SK-N-SH (cell line): ENCODE data around the gene STXBP6. TPM values are rescaled to one million over a fixed set of nuclear protein-coding genes. Genes with fewer than 3 reads are reported as not detected.

Experiments
- CTCF ChIA-PET: fragments of 300-600, 350-600 bp; formaldehyde crosslinking; extraction: SDS; loops from one replicate; lab custom pipeline; 2021; lab: Yijun Ruan, JAX
- POLR2A ChIA-PET: fragments of 350-600 bp; sonication (Branson Sonifier 250); formaldehyde crosslinking; extraction: SDS; loops from one replicate; lab custom pipeline; 2020; ENCODE audit warnings: antibody characterized with exemption, inconsistent platforms; lab: Yijun Ruan, JAX
- DNase-seq: peaks from one replicate; pipeline ENCODE4 v3.0.0; 2012
- H2AFZ ChIP-seq: fragments of 200-600 bp; sonication (generic); 2 replicates; pipeline ENCODE4 v1.8.1; 2016; ENCODE audit warnings: antibody characterized with exemption, mild to moderate bottlenecking, low read depth
- H3F3A ChIP-seq: fragments of 200-600 bp; sonication (generic); replicated peaks from 2 replicates; pipeline ENCODE3; 2016; ENCODE audit warnings: antibody characterized with exemption, mild to moderate bottlenecking; ENCODE audit not compliant: insufficient read depth
- H3K27ac ChIP-seq, 2 experiments: fragments of 200-500 bp in 1 of 2; fragments of 200-600 bp in 1 of 2; sonication (Bioruptor generic) in 1 of 2; sonication (generic), shearing (Covaris generic) in 1 of 2; 2 replicates each; pipeline versions ENCODE4 v1.5.1 to v1.6.1; 2014 to 2016; ENCODE audit warnings: low read depth in 2 of 2, inconsistent platforms in 1 of 2, low read length in 1 of 2, mild to moderate bottlenecking in 1 of 2, mixed read lengths in 1 of 2
- H3K27me3 ChIP-seq: fragments of 200-600 bp; sonication (generic), shearing (Covaris generic); 2 replicates; pipeline ENCODE4 v1.6.1; 2016; ENCODE audit warnings: mixed run types; ENCODE audit not compliant: insufficient read depth
- H3K36me3 ChIP-seq, 2 experiments: fragments of 200-500 bp in 1 of 2; fragments of 200-600 bp in 1 of 2; sonication (Bioruptor generic) in 1 of 2; sonication (generic) in 1 of 2; replicated peaks in 1 of 2; 2 replicates each; pipeline versions ENCODE3 to v1.5.1; 2014 to 2016; ENCODE audit warnings: low read length in 1 of 2, mild to moderate bottlenecking in 1 of 2; ENCODE audit not compliant: insufficient read depth in 2 of 2, control insufficient read depth in 1 of 2
- H3K4me1 ChIP-seq, 2 experiments: fragments of 200-500 bp in 1 of 2; fragments of 200-600 bp in 1 of 2; sonication (Bioruptor generic) in 1 of 2; sonication (generic), shearing (Covaris generic) in 1 of 2; 2 replicates each; pipeline versions ENCODE4 v1.5.1 to v1.6.1; 2014 to 2016; ENCODE audit warnings: low read depth in 1 of 2, low read length in 1 of 2, mixed run types in 1 of 2; ENCODE audit not compliant: insufficient read depth in 2 of 2, control insufficient read depth in 1 of 2
- H3K4me2 ChIP-seq: fragments of 200-600 bp; sonication (generic), shearing (Covaris generic); 2 replicates; pipeline ENCODE4 v1.6.1; 2017; ENCODE audit warnings: mixed run types
- H3K4me3 ChIP-seq, 2 experiments: fragments of 200-500 bp in 1 of 2; fragments of 200-600 bp in 1 of 2; sonication (Bioruptor generic) in 1 of 2; sonication (generic), shearing (Covaris generic) in 1 of 2; 2 replicates each; pipeline versions ENCODE4 v1.5.1 to v1.8.1; 2014 to 2016; ENCODE audit warnings: low read depth in 2 of 2, inconsistent platforms in 1 of 2, low read length in 1 of 2, mild to moderate bottlenecking in 1 of 2, mixed read lengths in 1 of 2, moderate library complexity in 1 of 2
- H3K79me2 ChIP-seq: fragments of 200-600 bp; sonication (generic); 2 replicates; pipeline ENCODE4 v1.8.1; 2017; ENCODE audit warnings: mild to moderate bottlenecking; ENCODE audit not compliant: insufficient read depth
- H3K9ac ChIP-seq: fragments of 200-600 bp; sonication (generic); 2 replicates; pipeline ENCODE4 v1.6.1; 2017; ENCODE audit warnings: mixed run types
- H3K9me2 ChIP-seq: fragments of 200-600 bp; sonication (generic); 2 replicates; pipeline ENCODE4 v1.6.1; 2017; ENCODE audit warnings: mixed run types
- H3K9me3 ChIP-seq: fragments of 200-600 bp; sonication (generic); 2 replicates; pipeline ENCODE4 v1.6.1; 2017; ENCODE audit warnings: mixed run types, mild to moderate bottlenecking, moderate library complexity
- H4K20me1 ChIP-seq: fragments of 200-600 bp; sonication (generic); 2 replicates; pipeline ENCODE4 v1.6.1; 2017; ENCODE audit warnings: mild to moderate bottlenecking, mixed run types; ENCODE audit not compliant: insufficient read depth
- CHD2 ChIP-seq: fragments of 150-350 bp; IDR thresholded peaks from 2 replicates; pipeline ENCODE4 v1.6.1; 2018; ENCODE audit warnings: low read length; ENCODE audit not compliant: partially characterized antibody
- EP300 ChIP-seq, 2 experiments: IDR thresholded peaks; 2 replicates each; pipeline versions ENCODE4 v1.4.0 to v1.6.1; 2012; ENCODE audit warnings: borderline replicate concordance in 1 of 2, low read depth in 1 of 2, low read length in 1 of 2
- EZH2phosphoT487 ChIP-seq: fragments of 200-600 bp; sonication (generic); IDR thresholded peaks from 2 replicates; pipeline ENCODE4 v1.6.1; 2017; ENCODE audit warnings: low read depth, mixed run types, mild to moderate bottlenecking, antibody characterized with exemption, moderate library complexity, borderline replicate concordance
- GATA2 ChIP-seq: sonication (generic); formaldehyde crosslinking; IDR thresholded peaks from 2 replicates; pipeline ENCODE4 v1.5.0; 2020; ENCODE audit warnings: mild to moderate bottlenecking, missing genetic modification reagents
- IRF3 ChIP-seq: fragments of 150-350 bp; IDR thresholded peaks from 2 replicates; pipeline ENCODE4 v1.6.1; 2016; ENCODE audit warnings: mild to moderate bottlenecking, low read depth, low read length
- JUND ChIP-seq: IDR thresholded peaks from 2 replicates; pipeline ENCODE4 v1.4.0; 2012
- MEF2A ChIP-seq: IDR thresholded peaks from 2 replicates; pipeline ENCODE4 v1.4.0; 2012; ENCODE audit warnings: low read depth, borderline replicate concordance
- MXI1 ChIP-seq: IDR thresholded peaks from 2 replicates; pipeline ENCODE4 v1.6.1; 2012; ENCODE audit warnings: mild to moderate bottlenecking, low read depth, low read length, improper control_type of control experiment
- POLR2AphosphoS5 ChIP-seq: IDR thresholded peaks from 2 replicates; pipeline ENCODE4 v1.6.1; 2012; ENCODE audit warnings: low read depth, low read length
- RAD21 ChIP-seq: IDR thresholded peaks from 2 replicates; pipeline ENCODE4 v1.6.1; 2012; ENCODE audit warnings: mild to moderate bottlenecking, low read length
- RCOR1 ChIP-seq: fragments of 150-350 bp; IDR thresholded peaks from 2 replicates; pipeline ENCODE4 v1.6.1; 2017; ENCODE audit warnings: antibody characterized with exemption, low read length
- REST ChIP-seq: IDR thresholded peaks from 2 replicates; pipeline ENCODE4 v1.6.1; 2012; ENCODE audit warnings: mild to moderate bottlenecking, low read depth, low read length, moderate library complexity
- RFX5 ChIP-seq: IDR thresholded peaks from 2 replicates; pipeline ENCODE4 v1.6.1; 2012; ENCODE audit warnings: mild to moderate bottlenecking, improper control_type of control experiment, low read length
- RXRA ChIP-seq: IDR thresholded peaks from 2 replicates; pipeline ENCODE4 v1.4.0; 2012; ENCODE audit warnings: low read depth, mild to moderate bottlenecking, borderline replicate concordance
- SIN3A ChIP-seq: IDR thresholded peaks from 2 replicates; pipeline ENCODE4 v1.6.1; 2012; ENCODE audit warnings: low read depth, mild to moderate bottlenecking, low read length, moderate library complexity, borderline replicate concordance
- TEAD4 ChIP-seq: IDR thresholded peaks from 2 replicates; pipeline ENCODE4 v1.4.0; 2012; ENCODE audit warnings: mild to moderate bottlenecking, borderline replicate concordance; ENCODE audit not compliant: insufficient read depth
- WGBS: methylation state at CpG from one replicate; pipeline ENCODE4 v1.1.6; 2017; ENCODE audit warnings: low lambda C conversion rate; 5-methylcytosine and 5-hydroxymethylcytosine counted together
- polyA plus RNA-seq, 3 experiments: library from polyadenylated mRNA; depleted of rRNA; stranded (reverse); fragments of >200 nt; gene quantifications; 2 replicates each; pipeline ENCODE4 v1.2.3, GENCODE V29; 2012
- TF ChIP-seq, protein P1 (sequence below): IDR thresholded peaks from 2 replicates; pipeline ENCODE4 v1.4.0; 2012; ENCODE audit warnings: low read depth, borderline replicate concordance
- TF ChIP-seq, protein P2 (sequence below): fragments of 150-350 bp; IDR thresholded peaks from 2 replicates; pipeline ENCODE4 v1.6.1; 2017; ENCODE audit warnings: antibody characterized with exemption, low read length, low read depth, borderline replicate concordance
- TF ChIP-seq, protein P3 (sequence below): IDR thresholded peaks from 2 replicates; pipeline ENCODE4 v1.4.0; 2012; ENCODE audit warnings: low read depth

STXBP6 gene
- polyA plus RNA-seq, 1 of the 3 experiments (the other 2 are of a cell fraction): 0.16 TPM

DNA sequence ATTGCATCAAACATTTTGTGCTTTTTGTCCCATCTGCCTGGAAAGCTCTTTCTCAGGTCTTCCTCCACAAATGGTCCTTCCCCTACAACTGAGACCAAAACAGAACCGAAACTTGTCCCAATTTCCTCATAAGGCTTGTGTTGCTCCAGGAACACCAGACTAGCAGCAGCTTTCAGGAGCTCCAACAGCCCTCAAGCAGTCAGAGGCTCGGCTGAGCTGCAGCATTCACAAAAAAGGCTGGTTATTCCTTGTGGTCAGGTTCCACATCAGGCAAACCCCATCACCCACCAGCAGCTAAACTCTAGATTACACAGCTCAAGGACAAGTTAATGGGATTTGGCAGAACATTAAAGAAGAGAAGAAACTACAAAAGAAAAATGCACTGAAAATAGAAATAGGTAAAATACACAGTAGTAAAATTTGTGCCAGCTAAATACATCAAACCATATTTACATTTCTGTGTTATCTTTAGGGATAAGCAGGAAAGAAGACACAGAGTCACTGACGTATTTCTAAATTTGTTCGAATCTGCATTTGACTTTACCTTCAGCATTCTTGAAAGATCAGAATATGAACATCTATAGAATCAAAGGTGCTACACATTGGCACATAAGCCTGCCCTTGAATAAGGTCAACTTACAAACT lies 141.2 kb downstream of the STXBP6 start (continued):
- TF ChIP-seq, protein P1, sequence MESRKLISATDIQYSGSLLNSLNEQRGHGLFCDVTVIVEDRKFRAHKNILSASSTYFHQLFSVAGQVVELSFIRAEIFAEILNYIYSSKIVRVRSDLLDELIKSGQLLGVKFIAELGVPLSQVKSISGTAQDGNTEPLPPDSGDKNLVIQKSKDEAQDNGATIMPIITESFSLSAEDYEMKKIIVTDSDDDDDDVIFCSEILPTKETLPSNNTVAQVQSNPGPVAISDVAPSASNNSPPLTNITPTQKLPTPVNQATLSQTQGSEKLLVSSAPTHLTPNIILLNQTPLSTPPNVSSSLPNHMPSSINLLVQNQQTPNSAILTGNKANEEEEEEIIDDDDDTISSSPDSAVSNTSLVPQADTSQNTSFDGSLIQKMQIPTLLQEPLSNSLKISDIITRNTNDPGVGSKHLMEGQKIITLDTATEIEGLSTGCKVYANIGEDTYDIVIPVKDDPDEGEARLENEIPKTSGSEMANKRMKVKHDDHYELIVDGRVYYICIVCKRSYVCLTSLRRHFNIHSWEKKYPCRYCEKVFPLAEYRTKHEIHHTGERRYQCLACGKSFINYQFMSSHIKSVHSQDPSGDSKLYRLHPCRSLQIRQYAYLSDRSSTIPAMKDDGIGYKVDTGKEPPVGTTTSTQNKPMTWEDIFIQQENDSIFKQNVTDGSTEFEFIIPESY: no peak
- TF ChIP-seq RXRA (no peak), TEAD4 (no peak), MEF2A (no peak), CHD2 (no peak), MXI1 (no peak), RCOR1 (no peak), RAD21 (no peak)

DNA sequence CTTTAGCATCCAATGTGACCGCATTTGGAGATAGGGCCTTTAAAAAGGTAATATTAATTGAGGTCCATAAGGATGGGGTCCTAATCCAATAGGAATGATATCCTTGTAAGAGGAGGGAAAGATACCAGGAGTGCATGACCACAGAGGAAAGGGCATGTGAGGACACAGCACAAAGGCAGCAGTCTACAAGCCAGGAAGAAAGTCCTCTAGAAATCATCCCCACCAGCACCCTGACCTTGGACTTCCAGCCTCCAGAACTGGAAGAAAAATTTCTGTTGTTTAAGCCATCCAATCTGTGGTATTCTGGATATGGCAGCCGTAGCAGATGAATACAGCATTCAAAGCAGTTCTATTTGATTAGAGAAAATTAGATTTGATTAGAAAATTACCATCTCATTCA lies 145.4 kb downstream of the STXBP6 start:
- Histone ChIP-seq H2AFZ (no peak overlapping the region), H3K36me3 (no peaks in the 10 kb centered on the region), H3K4me2 (no peak overlapping the region), H3K9me2 (no peaks in the 10 kb centered on the region), H3K27ac (no peak overlapping the region), H4K20me1 (no peaks in the 10 kb centered on the region), H3F3A (no peaks in the 10 kb centered on the region), H3K27me3 (peaks cover 12% of the 10 kb centered on the region; the same call in 1 of the 2 replicates), H3K9me3 (no peaks in the 10 kb centered on the region), H3K79me2 (no peaks in the 10 kb centered on the region), H3K4me1 (no peaks in the 10 kb centered on the region), H3K9ac (no peak overlapping the region), H3K4me3 (no peak overlapping the region)
- TF ChIP-seq MXI1 (no peak), JUND (no peak), IRF3 (no peak), EP300 (IDR thresholded peaks at IDR 0.05; ENCODE audit: borderline replicate concordance in 1 of 2, low read depth in 1 of 2, low read length in 1 of 2) (no peak), POLR2AphosphoS5 (no peak), RFX5 (no peak), RAD21 (no peak), RXRA (no peak), EZH2phosphoT487 (no peak), GATA2 (no peak), REST (no peak), SIN3A (no peak)
- TF ChIP-seq, protein P2, sequence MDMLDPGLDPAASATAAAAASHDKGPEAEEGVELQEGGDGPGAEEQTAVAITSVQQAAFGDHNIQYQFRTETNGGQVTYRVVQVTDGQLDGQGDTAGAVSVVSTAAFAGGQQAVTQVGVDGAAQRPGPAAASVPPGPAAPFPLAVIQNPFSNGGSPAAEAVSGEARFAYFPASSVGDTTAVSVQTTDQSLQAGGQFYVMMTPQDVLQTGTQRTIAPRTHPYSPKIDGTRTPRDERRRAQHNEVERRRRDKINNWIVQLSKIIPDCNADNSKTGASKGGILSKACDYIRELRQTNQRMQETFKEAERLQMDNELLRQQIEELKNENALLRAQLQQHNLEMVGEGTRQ: no peak
- TF ChIP-seq, protein P3, sequence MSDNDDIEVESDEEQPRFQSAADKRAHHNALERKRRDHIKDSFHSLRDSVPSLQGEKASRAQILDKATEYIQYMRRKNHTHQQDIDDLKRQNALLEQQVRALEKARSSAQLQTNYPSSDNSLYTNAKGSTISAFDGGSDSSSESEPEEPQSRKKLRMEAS: no peak
- no peak for DNase-seq
- POLR2A ChIA-PET: no interaction called here
- CTCF ChIA-PET: no interaction called here
- 19% methylated on average over 2 of the region's 2 CpGs for WGBS
